AG04450 (cell line): Measurements from ENCODE around the gene VAMP4. TPM values are rescaled to one million over a fixed set of nuclear protein-coding genes. Genes with fewer than 3 reads are reported as not detected.

Experiments used
- CTCF ChIA-PET: fragments of 300-600, 350-600 bp; formaldehyde crosslinking; extraction: SDS; loops from one replicate; lab custom pipeline; 2022; ENCODE audit warnings: antibody characterized with exemption, inconsistent platforms; lab: Charles Lee
- POLR2A ChIA-PET: fragments of 350-600 bp; formaldehyde crosslinking; extraction: SDS; loops from one replicate; lab custom pipeline; 2021; ENCODE audit warnings: antibody characterized with exemption, inconsistent platforms; lab: Yijun Ruan, JAX
- DNase-seq: peaks from one replicate; pipeline ENCODE4 v3.0.0-alpha.2; 2011; ENCODE audit warnings: low read depth, low spot score
- H3K27ac ChIP-seq: one replicate; pipeline ENCODE4 v1.5.1; 2012; ENCODE audit warnings: low read depth, low read length, control low read depth
- H3K27me3 ChIP-seq: one replicate; pipeline ENCODE4 v1.6.0; 2012; ENCODE audit warnings: low read length; ENCODE audit not compliant: control insufficient read depth, insufficient read depth
- H3K4me3 ChIP-seq: 2 replicates; pipeline ENCODE4 v1.5.1; 2011; ENCODE audit warnings: mild to moderate bottlenecking, low read depth, low read length, control low read depth
- H3K9me3 ChIP-seq: 2 replicates; pipeline ENCODE4 v1.5.1; 2012; ENCODE audit warnings: low read length; ENCODE audit not compliant: control insufficient read depth, insufficient read depth
- polyA plus RNA-seq: library from polyadenylated mRNA; depleted of rRNA; stranded (reverse); fragments of >200 nt; gene quantifications from 2 replicates; pipeline ENCODE4 v1.2.3, GENCODE V29; 2011
- TF ChIP-seq, protein P1 (sequence below): IDR thresholded peaks from 2 replicates; pipeline ENCODE4 v1.5.1; 2011; ENCODE audit warnings: low read depth, low read length, control low read depth, inconsistent platforms

VAMP4 gene
- polyA plus RNA-seq, 1 experiment = 20.8 TPM

DNA sequence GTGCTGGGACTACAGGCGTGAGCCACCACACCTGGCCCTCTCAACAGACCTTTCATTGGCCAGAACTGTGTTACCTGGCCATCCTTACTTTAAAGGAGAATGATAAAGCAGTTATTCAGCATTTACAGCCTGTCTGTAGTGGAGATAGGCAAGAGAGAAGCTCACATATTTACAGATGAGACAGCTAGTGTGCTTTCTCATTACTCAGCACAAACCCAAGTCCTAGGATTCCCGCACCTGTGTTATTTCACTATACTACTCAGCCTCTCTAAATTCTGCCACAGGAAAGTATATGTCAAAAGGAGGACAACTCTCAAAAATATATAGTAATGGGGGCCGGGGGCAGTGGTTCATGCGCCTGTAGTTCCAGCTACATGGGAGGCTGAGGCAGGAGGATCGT, 73.5 kb downstream of the VAMP4 start:
- Histone ChIP-seq H3K4me3 (no peak overlapping the region), H3K27me3 (peaks cover 2% of the 10 kb centered on the region), H3K9me3 (no peaks in the 10 kb centered on the region), H3K27ac (no peak overlapping the region)
- ChIA-PET CTCF (interaction anchor here (0.6 to 3.0 kb wide), 2 partner anchors 23 to 70 kb away, joined by 3 to 16 read pairs; no protein-coding TSS in a partner anchor), POLR2A (no interaction called here)
- no peak for DNase-seq
- TF ChIP-seq, protein P1, sequence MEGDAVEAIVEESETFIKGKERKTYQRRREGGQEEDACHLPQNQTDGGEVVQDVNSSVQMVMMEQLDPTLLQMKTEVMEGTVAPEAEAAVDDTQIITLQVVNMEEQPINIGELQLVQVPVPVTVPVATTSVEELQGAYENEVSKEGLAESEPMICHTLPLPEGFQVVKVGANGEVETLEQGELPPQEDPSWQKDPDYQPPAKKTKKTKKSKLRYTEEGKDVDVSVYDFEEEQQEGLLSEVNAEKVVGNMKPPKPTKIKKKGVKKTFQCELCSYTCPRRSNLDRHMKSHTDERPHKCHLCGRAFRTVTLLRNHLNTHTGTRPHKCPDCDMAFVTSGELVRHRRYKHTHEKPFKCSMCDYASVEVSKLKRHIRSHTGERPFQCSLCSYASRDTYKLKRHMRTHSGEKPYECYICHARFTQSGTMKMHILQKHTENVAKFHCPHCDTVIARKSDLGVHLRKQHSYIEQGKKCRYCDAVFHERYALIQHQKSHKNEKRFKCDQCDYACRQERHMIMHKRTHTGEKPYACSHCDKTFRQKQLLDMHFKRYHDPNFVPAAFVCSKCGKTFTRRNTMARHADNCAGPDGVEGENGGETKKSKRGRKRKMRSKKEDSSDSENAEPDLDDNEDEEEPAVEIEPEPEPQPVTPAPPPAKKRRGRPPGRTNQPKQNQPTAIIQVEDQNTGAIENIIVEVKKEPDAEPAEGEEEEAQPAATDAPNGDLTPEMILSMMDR = no peak

DNA sequence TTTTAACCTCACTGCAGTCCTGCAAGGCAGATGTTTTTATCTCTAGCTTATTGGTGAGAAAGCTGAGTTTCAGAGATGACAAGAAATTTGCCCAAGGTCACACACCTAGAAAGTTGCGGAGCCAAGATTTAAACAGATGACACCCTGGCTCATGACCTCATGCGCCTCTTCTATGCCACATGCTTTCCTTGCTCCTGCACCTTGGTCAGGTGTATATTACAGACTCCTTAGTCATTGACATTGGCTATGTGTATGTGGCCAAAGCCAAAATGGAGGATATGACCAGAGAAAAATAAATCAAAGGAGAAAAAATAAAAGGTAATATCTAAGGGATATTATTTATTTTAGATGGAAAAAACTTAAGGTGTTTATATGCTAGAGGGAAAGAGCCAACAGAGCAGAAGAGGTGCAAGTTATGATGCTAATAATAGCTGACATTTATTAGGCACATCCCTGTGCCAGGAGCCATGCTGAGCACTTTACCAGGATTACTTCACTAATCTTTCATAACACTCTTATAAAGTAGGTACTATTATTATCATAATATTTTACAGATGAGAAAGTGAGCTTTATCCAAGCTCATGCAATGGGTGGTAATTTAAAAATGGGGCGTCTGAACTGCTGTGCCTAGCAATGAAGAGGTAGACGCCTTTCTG, 75.6 kb downstream of the VAMP4 start:
- Histone ChIP-seq H3K9me3 (no peaks in the 10 kb centered on the region), H3K4me3 (no peak overlapping the region), H3K27me3 (peaks cover 2% of the 10 kb centered on the region), H3K27ac (no peak overlapping the region)
- TF ChIP-seq, protein P1 = no peak
- CTCF ChIA-PET = interaction anchor here (0.5 to 1.3 kb wide), 2 partner anchors 11 to 80 kb away, joined by 3 to 5 read pairs; no protein-coding TSS in a partner anchor
- DNase-seq = no peak
- POLR2A ChIA-PET = no interaction called here

DNA sequence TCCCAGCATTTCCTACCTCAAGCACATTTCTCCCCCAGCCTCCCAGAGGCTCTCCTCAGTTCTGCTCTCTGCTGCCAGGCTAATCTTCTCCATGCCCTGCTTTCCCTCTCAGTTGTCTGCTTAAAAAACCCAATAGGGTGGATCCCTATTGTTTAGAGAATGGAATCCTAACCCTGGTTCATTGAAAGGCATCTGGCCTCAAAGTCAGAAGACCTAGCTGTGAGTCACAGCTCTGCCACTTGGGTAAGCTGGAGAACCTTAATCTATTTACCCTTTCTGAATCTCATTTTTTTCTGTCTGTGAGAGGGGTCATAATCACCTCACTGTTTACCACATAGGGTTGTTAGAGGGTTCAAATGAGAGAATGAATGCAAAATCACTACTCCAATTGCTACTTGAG, 76.9 kb downstream of the VAMP4 start:
- TF ChIP-seq, protein P1 = no peak
- no peaks in the 10 kb centered on the region for H3K9me3 ChIP-seq
- CTCF ChIA-PET = interaction anchor here (0.6 to 1.0 kb wide), 2 partner anchors 10 to 20 kb away, joined by 3 read pairs; no protein-coding TSS in a partner anchor
- no peak overlapping the region for H3K27ac ChIP-seq
- no peak overlapping the region for H3K4me3 ChIP-seq
- H3K27me3 ChIP-seq = peaks cover 2% of the 10 kb centered on the region
- POLR2A ChIA-PET = no interaction called here
- DNase-seq = no peak

DNA sequence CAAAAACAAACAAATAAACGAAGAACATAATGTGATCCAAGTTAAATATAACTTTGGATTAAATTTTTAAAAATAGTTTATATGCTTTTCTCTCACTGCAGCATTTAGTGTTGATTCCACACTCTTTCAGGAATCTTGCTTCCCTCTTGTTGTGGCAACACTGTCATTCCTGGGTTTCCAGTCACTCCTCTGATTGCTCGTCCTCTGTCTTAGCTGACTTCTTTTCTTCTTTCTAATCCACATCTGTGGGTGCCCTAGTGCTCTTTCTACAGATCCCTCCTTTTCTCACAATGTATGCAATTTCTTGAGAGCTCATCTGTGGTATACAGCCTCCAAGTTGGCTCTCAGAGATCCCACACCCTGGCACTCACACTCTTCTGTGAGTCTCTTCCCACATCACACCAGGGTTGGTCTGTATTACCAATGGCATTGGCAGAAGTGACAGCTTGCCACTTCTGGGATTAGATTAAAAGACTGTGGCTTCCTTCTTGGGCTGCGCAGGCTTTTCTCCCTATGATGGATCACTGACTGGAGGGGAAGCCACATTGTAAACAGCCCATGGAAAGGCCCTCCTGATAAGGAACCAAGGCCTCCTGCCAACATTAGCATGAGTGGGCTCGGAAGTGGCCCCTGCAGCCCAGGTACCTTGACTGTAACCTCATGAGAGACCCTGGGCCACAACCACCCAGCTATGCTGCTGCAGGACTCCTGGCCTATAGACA, 77.8 kb downstream of the VAMP4 start:
- ChIA-PET POLR2A (interaction anchor here (0.5 kb wide), 1 partner anchor 34 kb away, joined by 3 read pairs; no protein-coding TSS in a partner anchor), CTCF (interaction anchor here (0.5 to 1.1 kb wide), 5 partner anchors 20 to 331 kb away, joined by 3 to 4 read pairs (median 3); no protein-coding TSS in a partner anchor)
- no peaks in the 10 kb centered on the region; the same call in 1 of the 2 replicates for H3K9me3 ChIP-seq
- no peak overlapping the region for H3K4me3 ChIP-seq
- no peak overlapping the region for H3K27ac ChIP-seq
- H3K27me3 ChIP-seq = peaks cover 2% of the 10 kb centered on the region
- no peak for DNase-seq
- TF ChIP-seq, protein P1 = no peak
